Thyroid gland (tissue), 4 donors: ENCODE measurements around the gene GPR75. TPM values are rescaled to one million over a fixed set of nuclear protein-coding genes. Genes with fewer than 3 reads are reported as not detected.
"Not testable (repeated sequence)": the region's sequence is repeated elsewhere in the genome, so short reads cannot be mapped to it uniquely, and the experiment has no call there.

Experiments
- DNase-seq, 2 donors: peaks; one replicate each; pipeline ENCODE4 v3.0.0-alpha.2; 2019
- H3K27ac ChIP-seq, 3 donors: fragments of 200-600 bp; sonication (generic); 1 replicate in 2 of 3; 2 replicates in 1 of 3; pipeline ENCODE4 v1.5.1; 2016 to 2019; ENCODE audit warnings: mild to moderate bottlenecking in 1 of 3, moderate library complexity in 1 of 3
- H3K27me3 ChIP-seq: fragments of 200-600 bp; sonication (generic); one replicate; pipeline ENCODE4 v1.5.1; 2019
- H3K36me3 ChIP-seq, 2 donors: fragments of 200-600 bp; sonication (generic); one replicate each; pipeline ENCODE4 v1.5.1; 2016 to 2019
- H3K4me1 ChIP-seq, 2 donors: fragments of 200-600 bp; sonication (generic); one replicate each; pipeline ENCODE4 v1.5.1; 2017 to 2019
- H3K4me3 ChIP-seq, 3 donors: fragments of 200-600 bp; sonication (generic); replicated peaks in 1 of 3; 1 replicate in 2 of 3; 2 replicates in 1 of 3; pipeline ENCODE4 v1.5.1; 2016; ENCODE audit warnings: mild to moderate bottlenecking in 1 of 3
- H3K9me3 ChIP-seq: fragments of 200-600 bp; sonication (generic); one replicate; pipeline ENCODE4 v1.5.1; 2017
- POLR2A ChIP-seq, 2 donors: fragments of 450-650 bp; IDR thresholded peaks; one replicate each; pipeline ENCODE4 v1.6.1; 2017; ENCODE audit warnings: antibody characterized with exemption in 2 of 2, mild to moderate bottlenecking in 2 of 2, moderate library complexity in 1 of 2
- WGBS, 2 donors: methylation state at CpG; one replicate each; pipeline ENCODE4 v1.1.5; 2017; 5-methylcytosine and 5-hydroxymethylcytosine counted together
- intact Hi-C: fragments of 100-400 bp; cut with DNase I; formaldehyde crosslinking; loops from one replicate; pipeline ENCODE4 v1.15.1; 2023
- total RNA-seq, 4 donors: library from RNA; depleted of rRNA; stranded (reverse); fragments of >200 nt; gene quantifications; one replicate each; pipeline ENCODE4 v1.2.3, GENCODE V29; 2016
- TF ChIP-seq, protein P1 (sequence below), 6 experiments: fragments of 200-600 bp in 3 of 6; fragments of 450-650 bp in 3 of 6; sonication (generic) in 3 of 6; IDR thresholded peaks; one replicate each; pipeline ENCODE4 v1.5.1; 2016 to 2019; ENCODE audit warnings: antibody characterized with exemption in 6 of 6, mild to moderate bottlenecking in 2 of 6, inconsistent platforms in 1 of 6, moderate library complexity in 1 of 6

Gene GPR75
- total RNA-seq, 4 donors from 2014 or later, result 3.7 to 7.9 (median 6.1) TPM

DNA sequence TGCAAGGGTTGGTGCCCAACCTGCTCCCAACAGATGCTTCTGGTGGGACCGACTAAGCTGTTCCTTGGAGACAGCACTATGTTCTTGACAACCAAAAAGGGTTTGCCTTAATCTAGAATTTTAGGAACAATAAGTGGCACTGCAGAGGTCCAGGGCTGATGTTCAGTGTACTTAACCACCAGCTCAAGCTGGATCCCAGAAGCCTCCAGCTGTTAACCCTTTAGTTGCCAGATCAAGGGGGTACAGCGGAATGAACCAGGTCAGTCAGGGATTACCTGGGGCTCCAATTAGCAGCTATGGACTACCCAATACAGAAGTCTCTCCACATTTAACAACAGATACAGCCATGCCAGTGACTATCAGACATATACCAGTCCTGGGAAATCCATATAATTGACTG lies 3.5 kb downstream of the GPR75 start:
- peaks cover 6% of the 10 kb centered on the region in 2 donors for H3K4me1 ChIP-seq
- DNase-seq, result no peak
- H3K4me3 ChIP-seq, result no peak overlapping the region
- H3K27ac ChIP-seq, result no peak overlapping the region
- peaks cover 3 to 9% of the 10 kb centered on the region in 2 donors for H3K36me3 ChIP-seq
- intact Hi-C loops, result no loop called here
- no peaks in the 10 kb centered on the region for H3K9me3 ChIP-seq
- WGBS, 2 donors, result 79 to 82% methylated on average over 2 of the region's 2 CpGs
- TF ChIP-seq, protein P1, sequence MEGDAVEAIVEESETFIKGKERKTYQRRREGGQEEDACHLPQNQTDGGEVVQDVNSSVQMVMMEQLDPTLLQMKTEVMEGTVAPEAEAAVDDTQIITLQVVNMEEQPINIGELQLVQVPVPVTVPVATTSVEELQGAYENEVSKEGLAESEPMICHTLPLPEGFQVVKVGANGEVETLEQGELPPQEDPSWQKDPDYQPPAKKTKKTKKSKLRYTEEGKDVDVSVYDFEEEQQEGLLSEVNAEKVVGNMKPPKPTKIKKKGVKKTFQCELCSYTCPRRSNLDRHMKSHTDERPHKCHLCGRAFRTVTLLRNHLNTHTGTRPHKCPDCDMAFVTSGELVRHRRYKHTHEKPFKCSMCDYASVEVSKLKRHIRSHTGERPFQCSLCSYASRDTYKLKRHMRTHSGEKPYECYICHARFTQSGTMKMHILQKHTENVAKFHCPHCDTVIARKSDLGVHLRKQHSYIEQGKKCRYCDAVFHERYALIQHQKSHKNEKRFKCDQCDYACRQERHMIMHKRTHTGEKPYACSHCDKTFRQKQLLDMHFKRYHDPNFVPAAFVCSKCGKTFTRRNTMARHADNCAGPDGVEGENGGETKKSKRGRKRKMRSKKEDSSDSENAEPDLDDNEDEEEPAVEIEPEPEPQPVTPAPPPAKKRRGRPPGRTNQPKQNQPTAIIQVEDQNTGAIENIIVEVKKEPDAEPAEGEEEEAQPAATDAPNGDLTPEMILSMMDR (IDR thresholded peaks at IDR 0.05), result no peak
- no peak for TF ChIP-seq POLR2A (IDR thresholded peaks at IDR 0.05)
- no peaks in the 10 kb centered on the region for H3K27me3 ChIP-seq

DNA sequence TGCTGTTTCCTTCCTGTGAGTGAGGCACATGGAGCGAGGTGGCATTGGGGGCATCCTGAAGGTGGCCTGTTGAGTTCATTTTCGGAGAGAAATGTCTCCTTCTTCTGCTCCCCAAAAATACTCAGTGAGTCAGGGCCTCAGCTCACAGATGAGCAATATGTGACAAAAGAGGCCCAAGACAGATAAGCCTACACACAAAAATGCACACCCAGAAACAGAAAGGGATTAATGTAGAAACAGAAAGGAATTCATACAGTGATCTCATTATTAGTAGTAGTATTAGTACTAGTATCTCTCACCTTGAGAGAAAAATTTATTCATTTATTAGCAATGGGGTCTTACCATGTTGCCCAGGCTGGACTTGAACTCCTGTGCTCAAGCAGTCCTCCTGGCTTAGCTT lies 5.1 kb downstream of the GPR75 start:
- no peaks in the 10 kb centered on the region for H3K9me3 ChIP-seq
- TF ChIP-seq, protein P1 (IDR thresholded peaks at IDR 0.05), result no peak
- TF ChIP-seq POLR2A (IDR thresholded peaks at IDR 0.05), result no peak
- H3K27me3 ChIP-seq, result no peaks in the 10 kb centered on the region
- WGBS, 2 donors, result 96 to 100% methylated on average over 2 of the region's 2 CpGs
- H3K4me3 ChIP-seq, result no peak overlapping the region
- no peak for DNase-seq
- H3K27ac ChIP-seq, result no peak overlapping the region
- peaks cover 3 to 9% of the 10 kb centered on the region in 2 donors for H3K36me3 ChIP-seq
- intact Hi-C loops, result no loop called here
- peaks cover 3 to 6% of the 10 kb centered on the region in 2 donors for H3K4me1 ChIP-seq

DNA sequence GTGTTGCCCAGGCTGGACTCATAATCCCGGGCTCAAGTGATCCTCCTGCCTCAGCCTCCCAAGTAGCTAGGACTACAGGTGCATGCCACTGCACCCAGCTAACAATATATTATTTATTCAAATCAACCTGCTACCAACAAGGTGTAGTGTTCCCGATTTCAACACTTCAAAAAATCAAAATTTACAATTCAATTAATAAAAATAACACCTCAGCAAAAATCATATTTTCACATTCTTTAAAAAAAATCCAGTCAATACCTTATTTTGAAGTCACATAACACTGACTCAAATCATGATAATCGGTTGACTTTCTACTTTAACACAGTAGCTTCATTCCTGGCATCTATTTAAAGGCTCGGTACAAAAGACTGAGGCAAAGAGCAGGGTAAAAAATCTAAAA lies 7.2 kb downstream of the GPR75 start:
- no peak for TF ChIP-seq POLR2A (IDR thresholded peaks at IDR 0.05)
- TF ChIP-seq, protein P1 (IDR thresholded peaks at IDR 0.05), result no peak
- Histone ChIP-seq H3K27ac (no peak overlapping the region), H3K9me3 (no peaks in the 10 kb centered on the region), H3K27me3 (no peaks in the 10 kb centered on the region), H3K36me3 (peaks cover 3 to 9% of the 10 kb centered on the region in 2 donors), H3K4me3 (no peak overlapping the region), H3K4me1 (no peaks in the 10 kb centered on the region)
- WGBS, 2 donors, result 93 to 96% methylated on average over 4 of the region's 4 CpGs
- intact Hi-C loops, result no loop called here
- DNase-seq, result no peak

DNA sequence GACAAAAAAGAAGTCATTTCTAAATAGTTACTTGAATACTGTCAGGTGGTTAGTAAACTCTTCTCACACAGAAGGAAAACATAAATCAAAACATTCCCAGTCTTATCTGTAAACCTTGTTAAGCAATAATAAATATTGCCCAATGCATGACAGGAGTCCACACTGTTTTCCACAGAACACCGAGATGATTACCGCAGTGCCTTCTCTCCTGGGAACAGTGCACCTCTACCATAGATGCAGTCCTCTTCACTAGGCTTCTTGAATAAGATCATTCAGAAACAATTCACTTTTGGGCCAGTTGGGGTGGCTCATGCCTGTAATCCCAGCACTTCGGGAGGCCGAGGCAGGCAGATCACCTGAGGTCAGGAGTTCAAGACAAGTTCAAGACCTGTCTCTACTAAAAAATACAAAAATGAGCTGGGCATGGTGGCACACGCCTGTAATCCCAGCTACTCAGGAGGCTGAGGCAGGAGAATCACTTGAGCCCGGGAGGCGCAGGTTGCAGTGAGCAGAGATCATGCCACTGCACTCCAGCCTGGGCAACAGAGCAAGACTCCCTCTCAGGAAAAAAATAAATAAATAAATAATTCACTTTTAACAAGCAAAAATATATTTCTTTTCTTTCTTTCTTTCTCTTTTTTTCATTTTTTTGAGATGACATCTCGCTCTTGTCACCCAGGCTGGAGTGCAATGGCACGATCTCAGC lies 8.6 kb downstream of the GPR75 start:
- 94 to 95% methylated on average over 9 of the region's 9 CpGs for WGBS, 2 donors
- H3K9me3 ChIP-seq, H3K4me1 ChIP-seq, DNase-seq, H3K4me3 ChIP-seq, H3K36me3 ChIP-seq, H3K27ac ChIP-seq, intact Hi-C loops, H3K27me3 ChIP-seq: not testable (repeated sequence)

DNA sequence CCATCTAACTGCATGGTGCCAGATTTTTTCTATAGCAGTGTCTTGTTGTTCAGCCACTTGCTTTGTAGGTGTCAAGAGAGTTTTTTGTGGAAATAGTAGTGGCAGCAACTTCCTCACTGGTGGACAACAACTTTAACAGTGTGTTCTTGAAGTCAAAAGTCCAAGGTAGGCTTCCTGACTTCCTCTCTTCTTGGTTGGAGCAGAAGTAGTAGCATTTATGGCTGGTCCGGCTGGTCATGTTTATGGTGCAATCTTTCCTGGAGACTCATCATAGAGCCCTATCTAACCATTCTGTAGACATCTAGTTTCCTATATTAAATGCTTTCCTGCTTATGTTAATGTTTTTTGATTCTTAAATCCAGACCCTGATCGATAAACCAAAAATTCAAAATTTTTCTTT lies 11.7 kb downstream of the GPR75 start:
- no peak for DNase-seq
- Histone ChIP-seq H3K27ac (no peak overlapping the region), H3K4me3 (no peak overlapping the region), H3K4me1 (no peaks in the 10 kb centered on the region), H3K36me3 (no peaks in the 10 kb centered on the region), H3K9me3 (no peaks in the 10 kb centered on the region), H3K27me3 (no peaks in the 10 kb centered on the region)
- TF ChIP-seq, protein P1 (IDR thresholded peaks at IDR 0.05), result no peak
- no peak for TF ChIP-seq POLR2A (IDR thresholded peaks at IDR 0.05)
- 95 to 99% methylated on average over 2 of the region's 2 CpGs for WGBS, 2 donors
- intact Hi-C loops, result no loop called here
